ENCODE results near the gene ARHGEF10L.
"Not testable (repeated sequence)": the region's sequence is repeated elsewhere in the genome, so short reads cannot be mapped to it uniquely, and the experiment has no call there.

Gene ARHGEF10L

GRCh38 chr1:17503146-17503545 is 36.4 kb upstream of the ARHGEF10L start:
- H3K4me3 ChIP-seq (replicated peaks in 1 of 2; ENCODE audit: low read depth in 2 of 2, low read length in 2 of 2), result no peak overlapping the region
- TF ChIP-seq CTCF (IDR thresholded peaks at IDR 0.05; ENCODE audit: low read depth, low read length), result no peak
- no peak for DNase-seq (ENCODE audit: low read depth in 2 of 2)

GRCh38 chr1:17507200-17507599 is 32.3 kb upstream of the ARHGEF10L start:
- not testable (repeated sequence) for DNase-seq (ENCODE audit: low read depth in 2 of 2); H3K4me3 ChIP-seq (replicated peaks in 1 of 2; ENCODE audit: low read depth in 2 of 2, low read length in 2 of 2)

- DNase-seq (ENCODE audit: low read depth in 2 of 2), result no peak
- TF ChIP-seq CTCF (IDR thresholded peaks at IDR 0.05; ENCODE audit: low read depth, low read length), result peak; percentile 30
- H3K4me3 ChIP-seq (replicated peaks in 1 of 2; ENCODE audit: low read depth in 2 of 2, low read length in 2 of 2), result no peak overlapping the region
Measured at GRCh38 chr1:17507915-17508314, 31.6 kb upstream of the ARHGEF10L start.

GRCh38 chr1:17509363-17509762 is 30.1 kb upstream of the ARHGEF10L start:
- no peak for DNase-seq (ENCODE audit: low read depth in 2 of 2)
- H3K4me3 ChIP-seq (replicated peaks in 1 of 2; ENCODE audit: low read depth in 2 of 2, low read length in 2 of 2), result no peak overlapping the region
- no peak for TF ChIP-seq CTCF (IDR thresholded peaks at IDR 0.05; ENCODE audit: low read depth, low read length)

- no peak for DNase-seq (ENCODE audit: low read depth in 2 of 2)
- H3K4me3 ChIP-seq (replicated peaks in 1 of 2; ENCODE audit: low read depth in 2 of 2, low read length in 2 of 2), result no peak overlapping the region
- TF ChIP-seq CTCF (IDR thresholded peaks at IDR 0.05; ENCODE audit: low read depth, low read length), result no peak
Measured at GRCh38 chr1:17510138-17510537, 29.4 kb upstream of the ARHGEF10L start.

- no peak overlapping the region for H3K4me3 ChIP-seq (replicated peaks in 1 of 2; ENCODE audit: low read depth in 2 of 2, low read length in 2 of 2)
- DNase-seq (ENCODE audit: low read depth in 2 of 2), result no peak
- no peak for TF ChIP-seq CTCF (IDR thresholded peaks at IDR 0.05; ENCODE audit: low read depth, low read length)
Measured at GRCh38 chr1:17511188-17511587, 28.3 kb upstream of the ARHGEF10L start.

GRCh38 chr1:17513131-17513530 is 26.4 kb upstream of the ARHGEF10L start:
- no peak for DNase-seq (ENCODE audit: low read depth in 2 of 2)
- TF ChIP-seq CTCF (IDR thresholded peaks at IDR 0.05; ENCODE audit: low read depth, low read length), result no peak
- no peak overlapping the region for H3K4me3 ChIP-seq (replicated peaks in 1 of 2; ENCODE audit: low read depth in 2 of 2, low read length in 2 of 2)

All from cardiac fibroblast (primary cell).